Right lobe of liver (tissue), 6 donors: Measurements from ENCODE around the gene DNM3. TPM values are rescaled to one million over a fixed set of nuclear protein-coding genes. Genes with fewer than 3 reads are reported as not detected.

Source experiments
- ATAC-seq, 4 donors: fragments of 200-7000 bp; cut with Tn5 transposase; one replicate each; pipeline ENCODE4 v1.9.1; 2020; ENCODE audit warnings: mild to moderate bottlenecking in 4 of 4, moderate library complexity in 4 of 4
- DNase-seq, 3 donors: peaks; one replicate each; pipeline ENCODE4 v3.0.0-alpha.2; 2020
- H3K27ac ChIP-seq, 3 donors: fragments of 200-600 bp; one replicate each; pipeline ENCODE4 v1.8.0; 2022
- H3K27me3 ChIP-seq, 2 donors: fragments of 200-600 bp; one replicate each; pipeline ENCODE4 v1.8.0; 2022
- H3K36me3 ChIP-seq, 4 donors: fragments of 200-600 bp; sonication (generic) in 1 of 4; one replicate each; pipeline versions ENCODE4 v1.5.1 to v1.8.0; 2017 to 2022; ENCODE audit warnings: control low read depth in 1 of 4
- H3K4me1 ChIP-seq, 4 donors: fragments of 200-600 bp; sonication (generic) in 1 of 4; one replicate each; pipeline versions ENCODE4 v1.5.1 to v1.8.0; 2017 to 2022; ENCODE audit warnings: control low read depth in 1 of 4
- H3K4me3 ChIP-seq, 3 donors: fragments of 200-600 bp; one replicate each; pipeline ENCODE4 v1.8.0; 2022
- H3K9me3 ChIP-seq, 4 donors: fragments of 200-600 bp; sonication (generic) in 1 of 4; one replicate each; pipeline versions ENCODE4 v1.5.1 to v1.8.0; 2017 to 2022; ENCODE audit warnings: control low read depth in 1 of 4
- POLR2A ChIP-seq: fragments of 450-650 bp; IDR thresholded peaks from one replicate; pipeline ENCODE4 v1.6.1; 2017; ENCODE audit warnings: antibody characterized with exemption, mild to moderate bottlenecking
- WGBS: methylation state at CpG from one replicate; pipeline ENCODE4 v1.1.6; 2018; ENCODE audit warnings: low coverage, low lambda C conversion rate; ENCODE audit not compliant: insufficient coverage; ENCODE audit errors: missing lambda C conversion rate; 5-methylcytosine and 5-hydroxymethylcytosine counted together
- intact Hi-C, 2 donors: fragments of 100-400 bp; cut with DNase I; formaldehyde crosslinking; loops; one replicate each; pipeline versions ENCODE4 v1.11.2 to v1.14.1; 2022
- total RNA-seq, 6 experiments: library from RNA; depleted of rRNA in 2 of 6; stranded (reverse); fragments of >200 nt in 2 of 6; fragmentation: NEBNext Ultra II Directional in 3 of 6; extraction: Animal tissue kit (Norgen Biotek cat#: 25700) in 3 of 6; gene quantifications; one replicate each; pipeline versions ENCODE4 v1.1.0 to v1.2.4, GENCODE V29; 2016 to 2023
- TF ChIP-seq, protein P1 (sequence below), 4 donors: fragments of 200-600 bp in 3 of 4; fragments of 450-650 bp in 1 of 4; IDR thresholded peaks; one replicate each; pipeline versions ENCODE4 v1.5.1 to v1.8.0; 2016 to 2022; ENCODE audit warnings: antibody characterized with exemption in 4 of 4, mild to moderate bottlenecking in 2 of 4
- donor health status: DM: no; HTN: yes; CAD: no.
- donor health status: DM: no; HTN: no; CAD: no.
- donor health status: DM: no; HTN: no; CAD: no.
- donor health status: DM: no; HTN: yes; CAD: no.
- donor health status: DM: no; HTN: yes; CAD: no.

Gene DNM3
- total RNA-seq, 6 experiments from 2014 or later = 0.29 to 0.92 (median 0.43) TPM

- intact Hi-C loops = no loop called here
- H3K27me3 ChIP-seq = no peaks in the 10 kb centered on the region
- DNase-seq (no peak), ATAC-seq (no peak)
- H3K9me3 ChIP-seq = no peaks in the 10 kb centered on the region
- TF ChIP-seq, protein P1, sequence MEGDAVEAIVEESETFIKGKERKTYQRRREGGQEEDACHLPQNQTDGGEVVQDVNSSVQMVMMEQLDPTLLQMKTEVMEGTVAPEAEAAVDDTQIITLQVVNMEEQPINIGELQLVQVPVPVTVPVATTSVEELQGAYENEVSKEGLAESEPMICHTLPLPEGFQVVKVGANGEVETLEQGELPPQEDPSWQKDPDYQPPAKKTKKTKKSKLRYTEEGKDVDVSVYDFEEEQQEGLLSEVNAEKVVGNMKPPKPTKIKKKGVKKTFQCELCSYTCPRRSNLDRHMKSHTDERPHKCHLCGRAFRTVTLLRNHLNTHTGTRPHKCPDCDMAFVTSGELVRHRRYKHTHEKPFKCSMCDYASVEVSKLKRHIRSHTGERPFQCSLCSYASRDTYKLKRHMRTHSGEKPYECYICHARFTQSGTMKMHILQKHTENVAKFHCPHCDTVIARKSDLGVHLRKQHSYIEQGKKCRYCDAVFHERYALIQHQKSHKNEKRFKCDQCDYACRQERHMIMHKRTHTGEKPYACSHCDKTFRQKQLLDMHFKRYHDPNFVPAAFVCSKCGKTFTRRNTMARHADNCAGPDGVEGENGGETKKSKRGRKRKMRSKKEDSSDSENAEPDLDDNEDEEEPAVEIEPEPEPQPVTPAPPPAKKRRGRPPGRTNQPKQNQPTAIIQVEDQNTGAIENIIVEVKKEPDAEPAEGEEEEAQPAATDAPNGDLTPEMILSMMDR (IDR thresholded peaks at IDR 0.05) = no peak
- no peak for TF ChIP-seq POLR2A
- H3K27ac ChIP-seq = no peak overlapping the region
- 90% methylated on average over 2 of the region's 2 CpGs for WGBS
- H3K36me3 ChIP-seq = no peaks in the 10 kb centered on the region
- no peak overlapping the region for H3K4me3 ChIP-seq
- H3K4me1 ChIP-seq = no peaks in the 10 kb centered on the region
Observed at GRCh38 chr1:172386046-172386445, 544.7 kb downstream of the DNM3 start.

- H3K9me3 ChIP-seq = no peaks in the 10 kb centered on the region
- no peaks in the 10 kb centered on the region for H3K27me3 ChIP-seq
- DNase-seq (no peak), ATAC-seq (no peak)
- no peak for TF ChIP-seq POLR2A
- TF ChIP-seq, protein P1 (IDR thresholded peaks at IDR 0.05) = no peak
- intact Hi-C loops = no loop called here
- H3K4me1 ChIP-seq = no peaks in the 10 kb centered on the region
- no peak overlapping the region for H3K27ac ChIP-seq
- WGBS = 100% methylated on average over 4 of the region's 8 CpGs
- no peak overlapping the region for H3K4me3 ChIP-seq
- H3K36me3 ChIP-seq = no peaks in the 10 kb centered on the region
Observed at GRCh38 chr1:172388490-172388889, 547.2 kb downstream of the DNM3 start.

DNA sequence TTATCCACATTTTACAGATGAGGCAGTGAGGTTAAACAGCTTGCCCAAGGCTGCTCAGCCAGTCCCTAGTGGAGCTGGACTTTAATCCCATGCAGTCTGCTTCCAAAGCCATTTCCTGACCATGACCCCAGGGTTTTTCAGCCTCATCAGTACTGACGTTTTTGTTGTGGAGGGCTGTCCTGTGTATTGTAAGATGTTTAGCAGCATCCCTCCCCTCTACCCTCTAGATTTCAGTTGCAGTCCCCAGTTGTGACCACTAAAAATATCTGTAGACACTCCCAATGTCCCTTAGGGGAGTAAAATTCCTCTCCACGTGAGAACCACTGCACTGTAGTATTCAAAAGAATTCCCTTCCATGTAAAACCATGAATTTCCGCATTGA, 549.0 kb downstream of the DNM3 start:
- H3K36me3 ChIP-seq = no peaks in the 10 kb centered on the region
- WGBS = 21% methylated on average over 3 of the region's 3 CpGs
- TF ChIP-seq, protein P1 (IDR thresholded peaks at IDR 0.05) = no peak
- TF ChIP-seq POLR2A = no peak
- intact Hi-C loops = no loop called here
- H3K9me3 ChIP-seq = no peaks in the 10 kb centered on the region
- peak overlapping the region in 1 of 3 donors; percentile 1 for H3K27ac ChIP-seq
- DNase-seq (no peak), ATAC-seq (peak; percentile 66 to 84 (median 70))
- no peak overlapping the region for H3K4me3 ChIP-seq
- no peaks in the 10 kb centered on the region for H3K27me3 ChIP-seq
- H3K4me1 ChIP-seq = no peaks in the 10 kb centered on the region

GRCh38 chr1:172390683-172391551, 549.6 kb downstream of the DNM3 start:
- Histone ChIP-seq H3K27ac (no peak overlapping the region), H3K9me3 (no peaks in the 10 kb centered on the region), H3K36me3 (no peaks in the 10 kb centered on the region), H3K4me3 (no peak overlapping the region), H3K27me3 (no peaks in the 10 kb centered on the region), H3K4me1 (no peaks in the 10 kb centered on the region)
- DNase-seq (peak in 2 of 3 donors; percentile 52 to 53), ATAC-seq (peak in 2 of 4 donors; percentile 13 to 34)
- TF ChIP-seq, protein P1 (IDR thresholded peaks at IDR 0.05) = no peak
- no peak for TF ChIP-seq POLR2A
- WGBS = 68% methylated on average over 9 of the region's 9 CpGs
- intact Hi-C loops = no loop called here
